Hepatocyte (in vitro differentiated cells): ENCODE data around the gene ABCA3. TPM values are rescaled to one million over a fixed set of nuclear protein-coding genes. Genes with fewer than 3 reads are reported as not detected.
A peak's percentile ranks its signal among the peaks of the same experiment; 100 is the strongest.

Experiments used
- DNase-seq: peaks from one replicate; pipeline ENCODE4 v3.0.0-alpha.2; 2016; ENCODE audit warnings: low spot score
- H2AFZ ChIP-seq: fragments of 200-600 bp; sonication (generic); 2 replicates; pipeline ENCODE4 v1.6.0; 2016; ENCODE audit warnings: antibody characterized with exemption, mild to moderate bottlenecking
- H3K27ac ChIP-seq: fragments of 200-600 bp; sonication (generic); 2 replicates; pipeline ENCODE4 v1.5.1; 2016; ENCODE audit warnings: mild to moderate bottlenecking
- H3K27me3 ChIP-seq: fragments of 200-600 bp; sonication (generic); 2 replicates; pipeline ENCODE4 v1.6.1; 2016
- H3K36me3 ChIP-seq: fragments of 200-600 bp; sonication (generic); replicated peaks from 2 replicates; pipeline ENCODE4 v1.5.1; 2016; ENCODE audit warnings: low read depth; ENCODE audit not compliant: insufficient read depth
- H3K4me1 ChIP-seq: fragments of 200-600 bp; sonication (generic); 2 replicates; pipeline ENCODE4 v1.5.1; 2016; ENCODE audit warnings: mild to moderate bottlenecking, moderate library complexity; ENCODE audit not compliant: insufficient read depth
- H3K4me2 ChIP-seq: fragments of 200-600 bp; sonication (generic); 2 replicates; pipeline ENCODE4 v1.6.0; 2016
- H3K4me3 ChIP-seq: fragments of 200-600 bp; sonication (generic); 2 replicates; pipeline ENCODE4 v1.5.1; 2016; ENCODE audit warnings: mild to moderate bottlenecking
- H3K79me2 ChIP-seq: fragments of 200-600 bp; sonication (generic); 2 replicates; pipeline ENCODE4 v1.6.0; 2017; ENCODE audit warnings: mild to moderate bottlenecking
- H3K9me2 ChIP-seq: fragments of 200-600 bp; sonication (generic); replicated peaks from 2 replicates; pipeline ENCODE4 v1.6.0; 2017; ENCODE audit warnings: mild to moderate bottlenecking; ENCODE audit not compliant: insufficient read depth
- H3K9me3 ChIP-seq: fragments of 200-600 bp; sonication (generic); 2 replicates; pipeline ENCODE4 v1.5.1; 2016; ENCODE audit warnings: low read depth, mild to moderate bottlenecking
- H4K20me1 ChIP-seq: fragments of 200-600 bp; sonication (generic); 2 replicates; pipeline ENCODE4 v1.6.0; 2016; ENCODE audit warnings: mild to moderate bottlenecking; ENCODE audit not compliant: insufficient read depth, poor library complexity, severe bottlenecking
- EZH2 ChIP-seq: fragments of 200-600 bp; sonication (generic); IDR thresholded peaks from 2 replicates; pipeline ENCODE4 v1.6.1; 2016; ENCODE audit warnings: antibody characterized with exemption, mild to moderate bottlenecking, borderline replicate concordance
- EZH2phosphoT487 ChIP-seq: fragments of 200-600 bp; sonication (generic); IDR thresholded peaks from one replicate; pipeline ENCODE4 v1.6.1; 2018; ENCODE audit warnings: antibody characterized with exemption, mild to moderate bottlenecking, low read depth, moderate library complexity; ENCODE audit not compliant: unreplicated experiment, severe bottlenecking
- WGBS: methylation state at CpG from one replicate; pipeline ENCODE4 v1.1.6; 2016; ENCODE audit warnings: low lambda C conversion rate; ENCODE audit errors: missing lambda C conversion rate; 5-methylcytosine and 5-hydroxymethylcytosine counted together
- polyA plus RNA-seq: library from polyadenylated mRNA; unstranded; fragments of >200 nt; fragmentation: Nextera tagmentation; extraction: Ambion mirVana; gene quantifications from 2 replicates; pipeline ENCODE4 v1.2.1, GENCODE V29; 2016
- total RNA-seq: library from RNA; depleted of rRNA; stranded (reverse); fragments of >200 nt; gene quantifications from 2 replicates; pipeline ENCODE4 v1.2.3, GENCODE V29; 2014
- TF ChIP-seq, protein P1 (sequence below): fragments of 200-600 bp; sonication (generic); IDR thresholded peaks from 2 replicates; pipeline ENCODE4 v1.5.1; 2016; ENCODE audit warnings: antibody characterized with exemption, mild to moderate bottlenecking; ENCODE audit not compliant: poor library complexity

The ABCA3 gene
- total and polyA plus RNA-seq, 2 experiments from 2014 or later: 0.94 to 1.8 TPM

DNA sequence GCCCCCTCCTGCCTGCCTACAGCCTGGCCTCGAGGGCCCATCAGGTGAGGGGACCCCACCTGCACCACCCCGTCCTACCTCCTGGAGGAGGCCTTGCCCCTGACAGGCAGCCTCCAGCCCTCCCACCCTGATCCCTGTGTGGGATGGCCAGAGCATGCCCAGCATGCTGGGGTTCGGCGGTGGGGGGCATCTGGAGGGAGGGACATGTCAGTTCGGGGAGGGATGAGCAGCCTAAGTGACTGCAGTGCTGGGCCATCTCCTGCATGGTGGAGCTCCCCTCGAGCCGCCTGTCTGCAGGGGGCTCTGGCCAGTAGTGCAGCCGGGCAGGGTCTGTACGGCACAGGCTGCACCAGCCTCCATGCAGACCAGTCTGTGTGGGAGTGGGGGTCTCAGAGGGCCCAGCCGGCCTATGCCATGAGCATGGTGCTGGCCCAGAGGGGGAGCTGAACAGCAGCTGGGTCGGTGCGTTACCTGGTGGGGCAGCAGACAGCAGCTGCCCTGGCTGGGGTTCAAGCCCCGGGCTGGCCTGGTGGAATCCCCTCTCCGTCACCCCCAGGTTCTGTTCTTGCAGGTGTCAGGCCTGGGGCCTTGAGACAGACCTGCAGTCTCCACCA is 68.6 kb downstream of the ABCA3 start:
- no peak overlapping the region for H3K27ac ChIP-seq
- no peaks in the 10 kb centered on the region for H3K9me3 ChIP-seq
- no peak overlapping the region for H3K4me2 ChIP-seq
- H3K9me2 ChIP-seq: no peaks in the 10 kb centered on the region
- WGBS: 97% methylated on average over 10 of the region's 14 CpGs
- H3K36me3 ChIP-seq: no peaks in the 10 kb centered on the region
- H3K27me3 ChIP-seq: no peaks in the 10 kb centered on the region
- peaks cover 27% of the 10 kb centered on the region for H3K79me2 ChIP-seq
- no peak overlapping the region for H2AFZ ChIP-seq
- no peak for DNase-seq
- peaks cover 17% of the 10 kb centered on the region for H4K20me1 ChIP-seq
- peaks cover 13% of the 10 kb centered on the region for H3K4me1 ChIP-seq
- no peak overlapping the region for H3K4me3 ChIP-seq
- TF ChIP-seq, protein P1, sequence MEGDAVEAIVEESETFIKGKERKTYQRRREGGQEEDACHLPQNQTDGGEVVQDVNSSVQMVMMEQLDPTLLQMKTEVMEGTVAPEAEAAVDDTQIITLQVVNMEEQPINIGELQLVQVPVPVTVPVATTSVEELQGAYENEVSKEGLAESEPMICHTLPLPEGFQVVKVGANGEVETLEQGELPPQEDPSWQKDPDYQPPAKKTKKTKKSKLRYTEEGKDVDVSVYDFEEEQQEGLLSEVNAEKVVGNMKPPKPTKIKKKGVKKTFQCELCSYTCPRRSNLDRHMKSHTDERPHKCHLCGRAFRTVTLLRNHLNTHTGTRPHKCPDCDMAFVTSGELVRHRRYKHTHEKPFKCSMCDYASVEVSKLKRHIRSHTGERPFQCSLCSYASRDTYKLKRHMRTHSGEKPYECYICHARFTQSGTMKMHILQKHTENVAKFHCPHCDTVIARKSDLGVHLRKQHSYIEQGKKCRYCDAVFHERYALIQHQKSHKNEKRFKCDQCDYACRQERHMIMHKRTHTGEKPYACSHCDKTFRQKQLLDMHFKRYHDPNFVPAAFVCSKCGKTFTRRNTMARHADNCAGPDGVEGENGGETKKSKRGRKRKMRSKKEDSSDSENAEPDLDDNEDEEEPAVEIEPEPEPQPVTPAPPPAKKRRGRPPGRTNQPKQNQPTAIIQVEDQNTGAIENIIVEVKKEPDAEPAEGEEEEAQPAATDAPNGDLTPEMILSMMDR: no peak
- TF ChIP-seq EZH2: no peak
- no peak for TF ChIP-seq EZH2phosphoT487

DNA sequence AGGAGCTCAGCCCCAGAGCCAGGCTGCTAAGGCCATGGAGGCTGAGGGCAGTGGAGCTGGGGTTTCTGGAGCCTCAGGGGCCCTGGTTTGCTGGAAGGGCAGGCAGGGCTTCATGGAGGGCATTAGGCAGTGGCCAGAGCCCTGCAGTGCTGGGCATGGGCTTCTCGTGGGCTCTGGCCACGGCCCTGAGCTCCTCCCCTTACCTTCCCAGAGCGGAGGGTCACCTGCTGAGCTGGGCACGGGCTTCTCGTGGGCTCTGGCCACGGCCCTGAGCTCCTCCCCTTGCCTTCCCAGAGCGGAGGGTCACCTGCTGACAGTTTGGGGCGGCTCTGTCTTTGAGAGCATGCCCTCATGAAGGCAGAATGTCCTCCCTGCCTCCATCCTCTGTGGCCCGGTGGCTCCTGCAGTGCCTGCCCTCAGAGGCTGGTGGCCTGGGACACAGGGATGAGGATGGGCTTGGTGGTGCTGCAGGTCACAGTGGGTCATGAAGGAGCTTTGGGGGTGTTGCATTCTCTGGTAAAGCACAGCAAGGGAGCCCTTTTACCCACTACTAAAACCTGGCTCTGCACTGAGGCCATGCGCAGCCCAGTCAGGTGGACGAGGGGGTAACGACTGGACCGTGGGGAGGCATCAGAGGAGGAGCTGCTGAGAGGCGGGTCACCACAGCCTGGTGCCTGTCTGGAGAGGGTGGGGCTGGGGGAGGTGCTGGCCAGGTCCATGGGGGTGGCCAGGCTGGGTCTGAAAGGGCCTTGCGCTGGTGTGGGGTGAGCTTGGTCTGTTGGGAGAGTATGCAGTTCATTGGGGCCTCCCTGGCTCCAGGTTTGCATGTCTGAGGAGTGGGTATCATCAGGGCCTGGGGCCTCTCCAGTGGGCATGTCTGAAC is 69.7 kb downstream of the ABCA3 start:
- H3K4me1 ChIP-seq: peaks cover 15% of the 10 kb centered on the region
- no peak overlapping the region for H3K27ac ChIP-seq
- H3K4me2 ChIP-seq: no peak overlapping the region
- H3K4me3 ChIP-seq: no peak overlapping the region
- peaks cover 26% of the 10 kb centered on the region for H4K20me1 ChIP-seq
- H2AFZ ChIP-seq: no peak overlapping the region
- no peaks in the 10 kb centered on the region for H3K27me3 ChIP-seq
- H3K9me2 ChIP-seq: no peaks in the 10 kb centered on the region
- WGBS: 84% methylated on average over 15 of the region's 15 CpGs
- H3K9me3 ChIP-seq: no peaks in the 10 kb centered on the region
- DNase-seq: no peak
- no peaks in the 10 kb centered on the region for H3K36me3 ChIP-seq
- TF ChIP-seq EZH2 (no peak), EZH2phosphoT487 (no peak)
- TF ChIP-seq, protein P1: no peak
- peaks cover 37% of the 10 kb centered on the region for H3K79me2 ChIP-seq

DNA sequence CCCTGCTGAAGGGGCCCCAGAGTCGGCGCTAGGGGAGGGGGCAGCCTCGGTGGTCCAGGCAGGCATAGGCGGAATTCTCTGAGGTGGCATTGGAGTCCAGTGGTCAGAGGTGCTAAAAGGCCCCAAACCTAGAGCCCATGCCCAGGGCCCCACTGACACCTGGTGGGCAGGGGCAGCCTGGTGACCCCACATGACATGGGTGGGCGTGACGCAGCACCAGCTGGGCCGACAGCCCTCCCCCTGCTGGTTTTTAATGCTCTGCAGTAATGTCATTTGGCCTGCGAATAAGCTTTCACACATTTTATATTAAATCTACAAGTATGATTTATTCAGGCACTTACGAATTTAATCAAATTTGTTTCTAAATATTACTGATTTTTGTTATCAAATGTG is 70.5 kb downstream of the ABCA3 start:
- peaks cover 15% of the 10 kb centered on the region for H3K4me1 ChIP-seq

More for the DNA sequence above, 70.5 kb downstream of the ABCA3 start:
- Histone ChIP-seq H3K4me2 (peak overlapping the region; percentile 96), H3K36me3 (no peaks in the 10 kb centered on the region), H3K27ac (no peak overlapping the region), H3K9me2 (no peaks in the 10 kb centered on the region), H3K4me3 (no peak overlapping the region), H3K9me3 (no peaks in the 10 kb centered on the region), H3K79me2 (peaks cover 44% of the 10 kb centered on the region), H3K27me3 (no peaks in the 10 kb centered on the region), H4K20me1 (peaks cover 34% of the 10 kb centered on the region), H2AFZ (no peak overlapping the region)
- no peak for DNase-seq
- TF ChIP-seq EZH2phosphoT487 (no peak), EZH2 (no peak)
- TF ChIP-seq, protein P1: no peak
- 91% methylated on average over 9 of the region's 9 CpGs for WGBS
